ENCODE results near the gene TOLLIP.
"Not testable (repeated sequence)": the region's sequence is repeated elsewhere in the genome, so short reads cannot be mapped to it uniquely, and the experiment has no call there.

Gene TOLLIP

DNA sequence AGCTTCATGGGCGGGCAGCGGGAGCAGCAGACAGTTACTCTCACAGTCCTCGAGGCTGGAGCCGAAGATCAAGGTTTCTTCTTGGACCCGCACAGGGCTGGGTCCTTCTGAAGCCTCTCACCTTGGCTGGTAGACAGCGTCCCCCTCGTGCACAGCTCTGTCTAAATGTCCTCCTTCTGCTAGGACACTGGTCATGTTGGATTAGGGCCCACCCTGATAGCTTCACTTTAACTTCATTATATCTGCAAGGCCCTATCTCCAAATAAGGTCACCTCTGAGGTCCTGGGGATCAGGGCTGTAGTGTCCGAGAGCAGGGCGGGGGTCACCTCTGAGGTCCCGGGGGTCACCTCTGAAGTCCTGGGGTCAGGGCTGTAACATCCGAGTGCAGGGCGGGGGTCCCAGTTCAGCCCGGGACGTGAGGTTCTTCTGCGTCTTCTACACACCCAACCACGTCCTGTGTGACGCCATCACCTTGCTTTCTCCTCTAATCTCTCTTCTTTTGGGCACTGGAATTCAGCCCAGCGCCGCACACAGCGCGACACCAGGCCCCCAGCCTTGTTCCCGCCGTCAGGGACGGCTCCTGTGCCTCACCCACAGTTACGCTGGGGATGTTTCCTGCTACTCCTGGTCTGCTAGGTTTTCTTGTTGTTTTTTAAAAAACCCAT is 34.1 kb upstream of the TOLLIP start:
- no peak for DNase-seq

DNA sequence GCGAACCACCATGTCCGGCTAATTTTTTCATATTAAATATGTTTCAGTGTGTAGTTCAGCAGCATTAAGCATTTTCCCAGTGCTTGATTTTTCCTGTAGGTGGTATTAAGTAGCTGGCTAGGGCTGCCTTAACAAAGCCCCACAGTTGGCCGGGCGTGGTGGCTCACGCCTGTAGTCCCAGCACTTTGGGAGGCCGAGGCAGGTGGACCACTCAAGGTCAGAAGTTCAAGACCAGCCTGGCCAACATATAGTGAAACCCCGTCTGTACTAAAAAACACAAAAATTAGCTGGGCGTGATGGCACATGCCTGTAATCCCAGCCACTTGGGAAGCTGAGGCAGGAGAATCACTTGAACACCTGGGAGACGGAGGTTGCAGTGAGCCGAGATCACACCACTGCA is 33.5 kb upstream of the TOLLIP start:
- DNase-seq = no peak

DNA sequence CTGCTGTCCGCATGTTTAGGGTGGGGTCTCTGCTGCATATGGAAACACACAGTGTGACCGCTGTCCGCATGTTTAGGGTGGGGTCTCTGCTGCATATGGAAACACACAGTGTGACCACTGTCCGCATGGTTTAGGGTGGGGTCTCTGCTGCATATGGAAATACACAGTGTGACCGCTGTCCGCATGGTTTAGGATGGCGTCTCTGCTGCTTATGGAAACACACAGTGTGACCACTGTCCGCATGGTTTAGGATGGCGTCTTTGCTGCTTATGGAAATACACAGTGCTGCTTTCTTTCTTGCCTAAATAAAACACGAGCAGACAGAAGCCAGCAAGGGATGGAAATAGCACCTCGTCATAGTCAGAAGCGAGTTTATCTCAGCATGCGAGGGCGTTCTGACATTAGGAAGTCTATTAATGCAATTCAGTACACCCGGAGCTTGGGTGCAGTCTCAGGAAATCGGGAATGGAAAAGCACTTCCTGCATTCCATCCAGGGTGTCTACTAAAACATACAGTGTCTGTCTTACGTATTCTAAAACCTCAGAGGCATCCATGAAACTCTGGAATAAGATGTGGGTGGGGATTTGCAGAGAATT is 32.6 kb upstream of the TOLLIP start:
- DNase-seq = no peak

DNA sequence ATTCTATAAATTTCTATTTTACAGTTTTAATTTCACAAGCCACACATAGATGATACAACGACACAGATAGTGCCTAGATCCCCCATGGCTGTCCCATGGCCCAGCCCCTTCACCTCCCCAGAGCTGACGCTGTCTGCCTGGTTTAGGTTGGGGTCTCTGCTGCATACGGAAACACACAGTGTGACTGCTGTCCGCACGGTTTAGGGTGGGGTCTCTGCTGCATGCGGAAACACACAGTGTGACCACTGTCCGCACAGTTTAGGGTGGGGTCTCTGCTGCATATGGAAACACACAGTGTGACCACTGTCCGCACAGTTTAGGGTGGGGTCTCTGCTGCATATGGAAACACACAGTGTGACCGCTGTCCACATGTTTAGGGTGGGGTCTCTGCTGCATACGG is 31.8 kb upstream of the TOLLIP start:
- DNase-seq = not testable (repeated sequence)

DNA sequence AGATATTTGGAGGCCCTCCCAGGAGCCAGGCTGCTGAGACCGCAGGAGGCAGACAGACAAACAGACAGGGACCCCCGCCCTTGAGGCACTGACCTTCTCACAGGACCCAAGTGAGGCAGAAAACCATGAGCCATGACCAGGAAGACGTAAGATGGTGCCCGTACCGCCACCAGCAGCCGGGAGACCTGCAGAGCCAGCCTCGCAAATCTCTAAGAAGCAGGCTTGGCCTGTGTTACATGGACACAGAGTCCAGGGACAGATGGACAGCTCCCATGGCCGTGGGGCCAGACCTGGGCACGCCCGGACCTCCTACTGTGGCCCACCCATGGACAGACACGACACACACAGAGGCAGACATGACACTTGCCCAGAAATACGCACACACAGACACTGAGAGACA is 30.7 kb upstream of the TOLLIP start:
- DNase-seq = no peak

DNA sequence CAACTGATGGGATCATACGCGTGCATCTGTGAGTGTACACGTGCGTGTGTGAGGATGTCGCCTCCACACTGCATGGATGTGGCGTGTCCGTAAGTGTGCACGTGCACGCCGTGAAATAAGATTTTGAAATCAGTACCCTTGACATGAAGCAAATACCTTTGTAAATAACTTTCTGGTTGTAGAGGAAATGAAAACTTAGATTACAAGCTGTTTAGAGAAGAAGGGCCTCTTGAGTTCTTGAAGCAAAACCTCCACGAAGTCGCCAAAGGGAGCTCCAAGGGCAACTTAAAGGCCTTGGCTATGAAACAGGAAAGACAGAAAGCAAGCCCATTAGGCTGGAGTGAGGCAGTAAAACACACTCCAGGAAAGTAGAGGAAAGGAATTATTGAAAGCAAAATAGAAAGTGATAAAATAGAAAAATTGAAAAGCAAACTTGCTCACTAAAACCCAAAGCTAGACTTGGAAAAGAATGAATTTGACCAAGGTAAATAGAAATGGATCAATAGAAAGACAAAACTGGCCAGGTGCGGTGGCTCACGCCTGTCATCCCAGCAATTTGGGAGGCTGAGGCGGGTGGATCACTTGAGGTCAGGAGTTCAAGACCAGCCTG is 29.7 kb upstream of the TOLLIP start:
- no peak for DNase-seq

DNA sequence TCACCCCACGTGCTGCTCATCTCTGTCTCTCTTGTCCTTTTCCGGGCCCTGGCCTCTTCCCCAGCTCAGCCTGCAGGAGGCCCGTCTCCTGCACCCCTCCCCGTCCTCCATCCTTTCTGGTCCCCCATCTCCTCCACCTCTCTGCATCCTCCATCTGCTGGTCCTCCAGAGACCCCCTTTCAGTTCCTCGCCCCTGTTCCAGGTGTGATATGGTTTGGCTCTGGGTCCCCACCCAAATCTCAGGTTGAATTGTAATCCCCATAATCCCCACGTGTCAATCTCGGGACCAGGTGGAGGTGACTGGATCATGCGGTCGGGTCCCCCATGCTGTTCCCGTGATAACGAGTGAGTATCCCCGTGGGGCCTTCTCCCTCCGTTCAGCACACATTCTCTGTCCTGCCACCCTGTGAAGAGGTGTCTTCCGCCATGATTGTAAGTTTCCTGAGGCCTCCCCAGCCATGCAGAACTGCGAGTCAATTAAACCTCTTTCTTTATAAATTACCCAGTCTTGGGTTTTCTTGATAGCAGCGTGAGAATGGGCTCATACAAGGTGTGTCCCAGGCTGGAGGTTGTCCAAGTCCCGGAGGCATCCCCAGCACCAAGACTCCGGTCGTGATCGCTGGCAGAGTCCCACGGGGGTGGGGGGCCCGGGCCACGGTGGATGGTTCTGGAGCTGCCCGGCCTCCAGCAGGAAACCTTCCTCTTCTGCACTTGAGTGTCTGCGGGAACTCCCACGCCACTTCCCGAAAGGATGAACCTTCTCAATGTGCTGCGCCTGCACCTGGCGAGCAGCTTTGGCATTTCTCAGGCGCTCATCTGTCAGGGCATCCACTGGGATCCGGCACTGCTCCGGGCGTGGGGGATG is 29.0 kb upstream of the TOLLIP start:
- DNase-seq = no peak

DNA sequence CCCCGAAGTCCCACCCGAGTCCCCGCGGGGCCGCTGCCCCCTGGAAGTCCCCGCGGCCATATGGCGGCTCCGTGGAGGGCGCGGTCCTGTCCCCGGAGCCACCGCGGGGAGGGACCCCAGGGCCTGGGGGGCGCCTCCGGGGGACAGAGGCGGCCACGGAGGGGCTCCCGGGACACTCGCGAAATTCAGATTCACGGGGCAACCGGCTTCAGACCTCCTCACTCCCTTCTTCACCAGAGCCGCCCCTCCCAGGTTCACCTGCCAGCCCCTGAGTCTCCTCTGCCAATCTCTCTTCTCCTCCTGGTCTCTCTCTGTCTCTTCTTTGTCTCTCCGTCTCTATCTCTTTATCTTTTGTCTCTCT is 28.2 kb upstream of the TOLLIP start:
- no peak for DNase-seq

DNA sequence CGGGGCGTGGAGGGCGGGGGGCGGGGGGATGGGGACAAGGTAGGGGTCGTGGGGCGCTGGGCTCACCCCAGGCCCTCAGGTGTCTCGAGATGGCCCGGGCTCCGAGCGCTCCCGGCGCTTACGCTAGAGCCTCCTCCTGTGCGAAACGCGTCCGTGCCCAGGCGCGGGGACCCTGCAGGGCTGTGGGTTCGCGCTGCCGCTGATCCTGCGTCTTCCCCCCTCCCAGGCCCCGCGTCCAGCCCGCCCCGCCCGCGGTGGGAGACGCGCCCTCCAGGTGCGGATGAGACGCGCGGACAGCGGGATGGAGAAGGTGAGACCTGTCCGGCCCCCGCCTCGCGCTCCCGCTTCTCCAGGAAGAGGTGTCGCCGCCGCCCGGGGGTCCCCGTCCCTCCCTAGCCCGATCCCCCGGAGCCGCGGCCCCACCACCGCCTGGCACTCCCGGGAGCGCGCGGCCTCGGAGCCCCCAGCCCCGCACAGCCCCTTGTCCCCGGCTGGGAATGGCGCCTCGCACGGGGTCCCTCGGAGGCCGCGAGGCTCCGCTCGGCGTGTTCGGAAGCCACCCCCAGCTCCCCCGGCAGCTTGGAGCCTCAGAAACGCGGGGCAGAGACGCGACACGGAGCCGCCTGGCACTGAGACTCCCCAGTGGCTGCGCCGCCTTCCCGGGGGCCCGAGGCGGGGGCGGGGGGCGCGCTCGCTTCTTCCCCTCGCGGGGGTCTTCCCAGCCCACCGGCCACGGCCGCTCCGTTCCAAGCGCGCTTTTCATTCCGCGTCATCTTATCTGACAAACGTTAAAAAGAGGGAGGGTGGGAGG is 27.6 kb upstream of the TOLLIP start:
- DNase-seq = peak; percentile 47

DNA sequence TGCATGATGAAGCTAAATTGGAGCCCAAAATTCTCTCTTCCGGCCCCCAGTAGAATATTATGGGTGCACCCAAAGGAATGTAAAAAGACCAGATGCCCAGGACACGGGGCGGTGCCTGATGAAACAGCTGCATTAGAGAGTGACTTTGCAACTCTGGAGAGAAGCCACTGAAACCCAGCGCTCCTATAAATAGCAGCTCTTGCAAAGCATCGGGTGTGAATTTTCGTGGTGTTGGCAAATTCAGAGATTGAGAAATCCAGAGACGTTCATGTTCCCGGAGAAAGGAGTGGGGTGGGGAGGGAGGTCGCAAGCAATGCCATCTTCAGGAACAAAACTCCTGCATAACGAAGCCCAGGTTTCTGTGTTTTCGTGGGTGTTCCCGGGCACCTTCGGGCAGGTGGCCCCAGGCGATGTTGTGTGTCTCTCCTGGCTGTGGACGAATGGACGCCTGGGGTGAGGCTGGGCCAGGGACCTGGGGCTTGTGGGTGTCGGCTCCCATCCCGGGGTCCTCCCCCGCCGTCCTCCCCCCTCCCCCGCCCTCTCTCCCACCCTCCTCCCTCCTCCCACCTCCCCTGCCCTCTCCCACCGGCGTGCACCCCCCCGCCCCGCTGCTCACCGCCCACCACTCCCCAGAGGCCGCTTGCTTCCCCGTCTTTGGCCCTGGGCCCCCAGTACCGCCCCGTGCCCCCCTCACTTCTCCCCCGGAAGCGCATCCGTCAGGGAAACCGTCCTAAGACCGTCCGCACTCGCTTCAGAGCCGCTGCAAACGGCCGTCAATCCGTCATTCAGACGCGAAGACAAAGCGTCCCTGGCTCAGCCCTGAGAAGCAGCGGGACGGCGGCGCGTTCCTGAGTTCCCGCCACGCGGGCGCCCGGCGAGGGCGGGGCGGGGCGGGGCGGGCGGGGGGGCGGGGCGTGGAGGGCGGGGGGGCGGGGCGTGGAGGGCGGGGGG is 26.7 kb upstream of the TOLLIP start:
- DNase-seq = peak; percentile 69

DNA sequence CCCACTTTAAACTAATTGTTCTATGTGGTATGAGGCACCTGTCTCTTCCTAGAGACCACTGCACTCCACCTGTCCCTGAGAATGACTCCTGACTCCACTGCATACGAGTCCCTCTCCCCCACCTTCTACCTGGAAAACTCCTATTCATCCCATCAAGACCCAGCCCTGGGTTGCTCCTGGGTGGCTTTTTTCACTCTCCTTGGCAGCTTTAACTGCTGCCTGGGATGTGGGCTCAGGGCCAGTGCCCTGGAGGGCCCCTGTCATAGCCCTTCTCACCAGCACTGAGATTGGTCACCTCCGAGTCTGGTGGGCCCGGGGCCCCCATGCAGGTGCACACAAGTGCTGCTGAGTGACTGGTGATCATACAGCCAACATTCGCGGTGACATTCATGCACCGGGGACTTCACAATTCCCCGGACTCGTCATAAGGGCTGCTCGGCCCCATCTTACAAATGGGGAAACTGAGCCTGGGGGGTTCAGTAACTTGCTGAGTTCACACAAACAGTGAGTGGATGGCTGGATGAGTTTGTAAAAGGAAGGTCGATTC is 25.9 kb upstream of the TOLLIP start:
- DNase-seq = no peak

DNA sequence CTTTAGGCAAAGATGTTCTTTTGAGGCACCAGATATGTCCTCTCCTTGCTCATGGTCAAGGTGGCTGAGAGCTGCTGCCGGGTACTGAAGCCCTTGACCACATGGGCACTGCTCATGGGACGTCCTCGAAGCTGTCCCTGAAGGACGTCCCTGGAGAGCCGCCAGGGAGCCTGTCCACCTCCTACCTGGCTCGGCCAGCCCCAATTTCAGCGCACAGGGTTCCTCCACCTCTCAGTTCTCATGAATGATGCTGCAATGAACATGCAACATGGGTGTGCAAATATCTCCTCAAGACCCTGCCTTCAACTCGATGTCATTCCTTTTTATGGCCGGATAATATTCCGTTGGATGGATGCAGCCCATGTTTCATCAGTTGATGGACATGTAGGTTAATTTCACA is 24.4 kb upstream of the TOLLIP start:
- no peak for DNase-seq

DNA sequence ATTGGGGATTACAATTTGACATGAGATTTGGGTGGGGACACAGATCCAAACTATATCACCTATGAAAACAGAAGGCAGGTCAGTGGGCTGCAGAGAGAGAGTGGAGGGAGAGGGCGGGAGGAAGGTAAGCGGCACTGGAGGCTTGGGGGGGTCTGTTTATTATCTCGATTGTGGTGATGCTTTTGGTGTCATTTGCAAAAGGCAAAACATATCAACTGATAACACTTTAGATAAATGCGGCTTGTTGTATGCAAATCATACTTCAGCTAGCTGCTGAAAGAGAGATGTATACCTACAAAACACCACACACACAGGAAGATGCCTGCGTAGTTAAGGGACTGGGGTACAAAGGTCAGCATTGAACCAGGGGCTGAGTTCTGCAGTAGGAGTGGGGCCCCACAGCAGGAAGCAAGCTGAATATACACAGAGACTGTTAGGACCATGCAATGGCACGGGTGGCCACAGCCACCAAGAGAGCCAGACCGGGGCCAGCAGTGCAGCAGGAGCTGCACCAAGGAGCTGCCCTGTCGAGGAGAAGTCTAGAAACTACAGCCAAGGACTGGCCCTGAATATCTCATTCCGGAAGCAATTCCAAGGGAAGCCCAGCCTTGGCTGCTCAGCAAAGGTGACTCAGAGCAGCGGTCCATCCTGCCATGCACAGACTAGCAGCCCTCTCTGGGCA is 23.8 kb upstream of the TOLLIP start:
- DNase-seq = no peak

DNA sequence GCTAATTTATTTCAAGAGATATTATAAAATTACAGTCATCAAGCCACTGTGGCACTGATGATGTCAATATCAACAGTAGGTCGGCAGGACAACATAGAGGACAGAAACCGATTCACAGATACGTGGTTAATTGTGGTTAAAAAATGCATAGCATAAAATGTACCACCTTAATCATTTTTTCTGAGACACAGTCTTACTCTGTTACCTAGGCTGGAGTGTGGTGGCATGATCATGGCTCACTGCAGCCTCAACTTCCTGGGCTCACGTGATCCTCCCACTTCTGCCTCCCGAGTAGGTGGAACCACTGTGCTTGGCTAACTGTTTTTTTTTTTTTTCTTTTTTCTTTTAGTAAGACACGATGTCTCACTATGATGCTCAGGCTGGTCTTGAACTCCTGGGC is 21.0 kb upstream of the TOLLIP start:
- DNase-seq = peak; percentile 55

DNA sequence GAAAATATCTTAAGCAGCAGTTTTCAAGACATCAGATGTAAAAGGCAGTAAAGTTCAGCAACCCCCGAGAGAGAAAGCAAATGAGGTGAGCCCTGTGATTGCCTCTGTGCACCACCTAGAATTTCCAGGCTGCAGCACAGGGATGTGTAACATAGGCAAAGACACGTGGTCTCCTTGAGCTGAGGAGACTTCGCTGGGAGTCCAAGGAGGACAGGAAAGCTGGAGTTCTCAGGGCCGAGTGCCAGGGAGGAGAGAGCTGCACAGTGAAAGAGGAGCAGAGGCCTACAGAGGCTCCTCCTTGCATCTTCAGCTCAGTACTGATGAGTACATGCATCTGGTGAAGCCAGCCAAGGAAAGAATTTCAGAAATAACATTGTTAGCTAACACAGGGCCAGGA is 17.6 kb upstream of the TOLLIP start:
- no peak for DNase-seq

DNA sequence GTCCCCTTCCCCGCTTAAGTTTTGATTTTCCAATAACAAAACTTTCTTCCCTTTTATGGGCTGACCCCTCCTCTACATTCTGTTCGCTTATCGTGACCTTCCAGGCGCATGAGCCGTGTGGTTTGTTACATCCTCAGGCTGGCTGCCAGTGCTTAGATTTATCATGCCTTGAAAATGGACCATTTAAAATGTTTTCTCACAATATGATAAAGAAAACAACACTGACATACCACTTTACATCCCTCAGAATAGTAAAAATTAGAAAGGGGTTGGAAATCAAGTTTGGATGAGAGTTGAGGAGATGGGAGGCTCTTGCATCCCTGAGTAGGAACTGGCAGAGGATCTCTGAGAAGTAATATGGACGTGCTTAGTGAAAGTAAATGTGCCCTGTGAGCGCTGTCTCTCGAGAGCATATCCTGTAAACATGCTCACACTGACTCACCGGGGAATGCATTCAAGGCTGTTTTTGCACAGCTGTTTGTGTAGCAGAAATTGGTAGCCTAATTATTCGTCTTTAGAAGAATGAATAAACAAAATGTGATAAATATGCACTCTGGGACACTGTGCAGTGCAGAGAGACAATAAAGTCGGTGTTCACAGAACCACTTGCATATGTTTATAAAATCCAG is 17.1 kb upstream of the TOLLIP start:
- no peak for DNase-seq

DNA sequence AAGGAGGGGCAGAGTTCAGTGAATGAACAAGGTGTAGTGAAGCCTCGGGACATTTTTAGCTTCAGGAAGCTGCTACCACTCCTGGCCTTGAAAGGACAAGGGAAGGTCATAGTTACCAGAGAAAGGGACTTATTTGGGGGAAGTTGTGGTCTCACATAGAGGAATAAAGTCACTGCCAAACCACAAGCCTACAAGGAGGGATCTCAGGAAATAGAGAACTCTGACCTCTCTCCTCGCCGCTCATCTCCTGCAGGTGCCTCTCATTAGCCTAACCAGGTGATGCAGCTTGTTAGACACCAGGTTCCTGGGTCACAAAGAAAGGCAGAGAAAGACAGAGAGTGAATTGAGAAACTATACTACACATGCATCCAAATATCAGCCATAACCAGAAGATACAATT is 14.3 kb upstream of the TOLLIP start:
- no peak for DNase-seq

DNA sequence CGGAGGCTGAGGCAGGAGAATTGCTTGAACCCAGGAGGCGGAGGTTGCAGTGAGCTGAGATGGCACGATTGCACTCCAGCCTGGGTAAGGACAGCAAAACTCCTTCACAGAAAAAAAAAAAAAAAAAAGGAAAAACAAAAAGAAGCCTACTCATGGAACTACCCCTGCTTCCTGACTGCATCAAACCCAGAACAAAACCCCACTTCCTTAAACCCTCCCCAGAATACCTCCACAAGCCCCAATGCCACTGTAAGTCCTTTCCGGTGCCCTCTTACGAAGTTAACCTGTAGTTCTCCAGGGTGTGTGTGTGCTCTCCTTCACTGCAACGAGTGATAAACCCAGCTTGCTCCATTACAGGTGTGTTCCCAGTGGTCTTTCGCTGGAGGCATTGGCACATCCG is 8.6 kb upstream of the TOLLIP start:
- DNase-seq = no peak

DNA sequence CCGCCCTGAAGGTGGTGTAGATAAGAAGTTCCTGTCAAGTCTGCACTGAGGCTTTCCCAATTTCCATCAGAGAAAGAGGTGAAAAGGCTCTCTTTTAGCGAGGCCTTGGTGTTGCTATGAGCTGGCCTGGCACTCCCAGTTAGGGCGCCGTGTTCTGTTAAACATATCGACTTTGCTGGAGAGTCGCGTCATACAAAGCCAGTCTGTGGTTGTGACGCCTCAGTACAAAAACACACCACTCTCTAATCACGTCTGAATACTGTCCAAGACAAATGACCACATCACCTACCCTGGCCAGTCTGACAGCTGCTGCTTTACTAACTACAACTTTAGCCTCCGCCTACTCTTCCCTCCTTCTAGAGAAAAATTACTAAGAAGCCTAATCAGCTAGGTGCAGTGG is 8.0 kb upstream of the TOLLIP start:
- DNase-seq = no peak

DNA sequence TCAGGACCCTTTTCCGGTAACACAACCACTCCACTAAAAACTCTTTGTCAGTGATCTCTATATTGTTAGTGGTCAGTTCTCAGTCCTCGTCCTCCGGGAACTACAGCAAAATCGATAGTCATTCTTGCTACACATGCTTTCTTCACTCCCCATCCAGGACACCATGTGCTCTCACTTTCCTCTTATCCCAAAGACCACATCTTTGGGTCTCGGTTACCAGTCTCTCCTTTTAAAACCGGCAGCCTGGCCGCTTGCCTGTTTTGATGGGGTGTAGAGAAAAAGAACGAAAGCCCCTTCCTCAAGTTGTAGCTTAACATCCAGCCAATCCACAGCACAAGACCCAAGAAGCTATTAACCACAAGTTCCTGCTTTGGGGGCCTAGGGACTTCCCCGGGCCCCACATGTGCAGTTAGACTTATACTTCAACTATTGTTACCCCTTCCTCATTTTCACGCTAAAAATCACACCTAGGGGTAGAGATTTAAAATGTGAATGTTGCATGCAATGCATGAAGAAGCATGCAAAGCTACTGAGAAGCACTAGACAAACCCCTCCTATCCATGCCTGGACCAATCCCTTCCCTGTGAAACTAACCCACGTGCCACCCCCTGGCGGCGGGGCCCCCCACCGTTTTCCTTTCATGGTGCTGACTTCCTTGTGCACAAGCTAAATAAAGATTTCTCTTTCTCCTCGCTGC is 1.5 kb upstream of the TOLLIP start:
- DNase-seq = peak; percentile 70

All from activated CD4-positive, alpha-beta T cell treated with anti-CD3 and anti-CD28 coated beads for 48 hours (primary cell).